GM12878 (cell line): ENCODE data around the gene MBOAT7. TPM values are rescaled to one million over a fixed set of nuclear protein-coding genes. Genes with fewer than 3 reads are reported as not detected.

Source experiments
- CREM ChIP-seq: IDR thresholded peaks from 2 replicates; pipeline ENCODE4 v1.6.1; 2014; ENCODE audit warnings: antibody characterized with exemption, low read depth
- CUX1 ChIP-seq: IDR thresholded peaks from 2 replicates; pipeline ENCODE4 v1.6.1; 2012; ENCODE audit warnings: improper control_type of control experiment, low read depth, low read length; ENCODE audit not compliant: insufficient replicate concordance
- FOS ChIP-seq: IDR thresholded peaks from 3 replicates; pipeline ENCODE4 v1.6.1; 2011; ENCODE audit warnings: borderline replicate concordance; ENCODE audit not compliant: insufficient read length; ENCODE audit errors: extremely low read depth
- IRF5 ChIP-seq: fragments of 450-650 bp; IDR thresholded peaks from 2 replicates; pipeline ENCODE4 v1.6.1; 2017; ENCODE audit warnings: borderline replicate concordance
- MTA3 ChIP-seq: IDR thresholded peaks from 2 replicates; pipeline ENCODE4 v1.6.1; 2012; ENCODE audit warnings: low read length, inconsistent platforms, borderline replicate concordance
- RAD51 ChIP-seq: fragments of 450-650 bp; IDR thresholded peaks from 2 replicates; pipeline ENCODE4 v1.6.1; 2016; ENCODE audit warnings: moderate library complexity, mild to moderate bottlenecking, inconsistent platforms
- SREBF2 ChIP-seq: IDR thresholded peaks from 2 replicates; pipeline ENCODE4 v1.6.1; 2012; ENCODE audit warnings: mild to moderate bottlenecking, low read length
- YBX1 ChIP-seq: fragments of 450-650 bp; IDR thresholded peaks from 2 replicates; pipeline ENCODE4 v1.6.1; 2016; ENCODE audit warnings: antibody characterized with exemption
- ZBTB40 ChIP-seq: fragments of 450-650 bp; IDR thresholded peaks from 2 replicates; pipeline ENCODE4 v1.6.1; 2016; ENCODE audit warnings: mild to moderate bottlenecking, moderate library complexity, borderline replicate concordance
- ZNF592 ChIP-seq: fragments of 450-650 bp; IDR thresholded peaks from 2 replicates; pipeline ENCODE4 v1.6.1; 2017; ENCODE audit warnings: mild to moderate bottlenecking, moderate library complexity
- polyA plus RNA-seq, 11 experiments: library from polyadenylated mRNA; depleted of rRNA in 4 of 11; unstranded in 6 of 11; stranded (reverse) in 5 of 11; fragments of >200 nt; fragmentation: Nextera tagmentation in 4 of 11; fragmentation: Illumina TruSeq in 1 of 11; extraction: Ambion mirVana in 4 of 11; extraction: Trizol in 1 of 11; gene quantifications; 1 replicate in 1 of 11; 2 replicates in 10 of 11; pipeline versions ENCODE4 v1.2.1 to v1.2.3, GENCODE V29; 2011 to 2016; ENCODE audit warnings: inconsistent platforms in 2 of 11, missing spikeins in 2 of 11, low read depth in 1 of 11
- total RNA-seq, 4 experiments: library from RNA; depleted of rRNA in 3 of 4; stranded (reverse); fragments of >200 nt in 3 of 4; fragmentation: Illumina TruSeq in 1 of 4; extraction: Trizol in 1 of 4; gene quantifications; 2 replicates each; pipeline versions ENCODE4 v1.2.1 to v1.2.3, GENCODE V29; 2013 to 2021

Gene MBOAT7
- total and polyA plus RNA-seq, 10 of the 15 experiments (the other 5 are each of a cell fraction or from before 2014, with no cell fraction given) = 0.69 to 44.5 (median 21.7) TPM

- peak; percentile 89 for TF ChIP-seq ZBTB40
- no peak for TF ChIP-seq CUX1
- no peak for TF ChIP-seq YBX1
- no peak for TF ChIP-seq ZNF592
- TF ChIP-seq CREM = peak; percentile 70; the same call in 1 of the 2 replicates
- 0 out of 2 replicates have a peak, but pooled peaks have one; percentile 53 for TF ChIP-seq SREBF2
- no peak for TF ChIP-seq RAD51
- TF ChIP-seq FOS = peak; percentile 89
- no peak for TF ChIP-seq MTA3
- TF ChIP-seq IRF5 = no peak
These were observed 29.8 kb downstream of the MBOAT7 start, which contains the start of gene LENG1 (continued) for GRCh38 chr19:54159352-54160181.
